Heart right ventricle (tissue), 16 donors: ENCODE data around the gene ZNF217. TPM values are rescaled to one million over a fixed set of nuclear protein-coding genes. Genes with fewer than 3 reads are reported as not detected.

ENCODE experiments used
- ATAC-seq, 8 donors: fragments of 200-7000 bp; cut with Tn5 transposase; one replicate each; pipeline ENCODE4 v1.9.1; 2020; ENCODE audit warnings: mild to moderate bottlenecking in 8 of 8, moderate library complexity in 8 of 8, moderate number of reproducible peaks in 1 of 8
- DNase-seq, 2 donors: peaks; one replicate each; pipeline ENCODE4 v3.0.0-alpha.2; 2020
- H3K27ac ChIP-seq, 10 donors: fragments of 200-600 bp; sonication (generic) in 2 of 10; one replicate each; pipeline versions ENCODE4 v1.5.0 to v1.8.0; 2020 to 2022; ENCODE audit warnings: mild to moderate bottlenecking in 3 of 10
- H3K27me3 ChIP-seq, 7 donors: fragments of 200-600 bp; one replicate each; pipeline ENCODE4 v1.8.0; 2021 to 2022; ENCODE audit warnings: mild to moderate bottlenecking in 2 of 7
- H3K36me3 ChIP-seq, 9 donors: fragments of 200-600 bp; sonication (generic) in 1 of 9; one replicate each; pipeline versions ENCODE4 v1.5.0 to v1.8.0; 2020 to 2022; ENCODE audit warnings: mild to moderate bottlenecking in 2 of 9
- H3K4me1 ChIP-seq, 9 donors: fragments of 200-600 bp; sonication (generic) in 1 of 9; one replicate each; pipeline versions ENCODE4 v1.5.0 to v1.8.0; 2020 to 2022; ENCODE audit warnings: mild to moderate bottlenecking in 4 of 9
- H3K4me3 ChIP-seq, 10 donors: fragments of 200-600 bp; sonication (generic) in 2 of 10; one replicate each; pipeline versions ENCODE4 v1.5.0 to v1.8.0; 2020 to 2022; ENCODE audit warnings: mild to moderate bottlenecking in 7 of 10, moderate library complexity in 2 of 10
- H3K9me3 ChIP-seq, 11 donors: fragments of 200-600 bp in 10 of 11; sonication (generic) in 2 of 11; one replicate each; pipeline versions ENCODE4 v1.5.0 to v1.8.0; 2013 to 2022; ENCODE audit warnings: mild to moderate bottlenecking in 2 of 11, control low read depth in 1 of 11, moderate library complexity in 1 of 11
- CTCF ChIP-seq, 9 donors: fragments of 200-600 bp; sonication (generic) in 2 of 9; IDR thresholded peaks; one replicate each; pipeline versions ENCODE4 v1.5.0 to v1.8.0; 2021 to 2022; ENCODE audit warnings: antibody characterized with exemption in 9 of 9, mild to moderate bottlenecking in 5 of 9, moderate library complexity in 1 of 9
- WGBS, 2 donors: extraction: QIAGEN DNeasy Blood & Tissue Kit; methylation state at CpG; one replicate each; pipeline ENCODE4 v1.1.7; 2013; ENCODE audit warnings: inconsistent platforms in 1 of 2; 5-methylcytosine and 5-hydroxymethylcytosine counted together
- intact Hi-C, 10 donors: fragments of 100-400 bp; cut with DNase I; formaldehyde crosslinking; loops; one replicate each; pipeline versions ENCODE4 v1.11.1 to v1.14.2; 2022
- polyA plus RNA-seq, 2 donors: library from polyadenylated mRNA; stranded (reverse); fragments of 200-250 nt; gene quantifications; one replicate each; pipeline ENCODE4 v1.2.3, GENCODE V29; 2013
- total RNA-seq, 10 donors: library from RNA; stranded (reverse); fragmentation: NEBNext Ultra II Directional in 3 of 10; extraction: Animal tissue kit (Norgen Biotek cat#: 25700) in 3 of 10; gene quantifications; one replicate each; pipeline versions ENCODE4 v1.2.1 to v1.2.4, GENCODE V29; 2021 to 2023
- donor health status: Arrhythmogenic right ventricular cardiomyopathy.
- donor health status: ischemic (EF 13 %, LVEDD 7.1; RV severe dilation, severe dysfunction).
- donor health status: healthy with polysubstance abuse.
- donor health status: DM: no; HTN: yes; CAD: no.
- donor health status: DM: no; HTN: no; CAD: no.
- donor health status: ischemic (EF 25% LVEDD 6.9; RV normal size, moderate dysfunction).
- donor health status: ischemic (EF 25% LVEDD 5.7; RV mildly dilated, moderate dysfunction).
- donor health status: healthy.
- donor health status: DM: yes; HTN: yes; CAD: no.
- donor health status: Ischemic cardiomyopathy.
- donor health status: ischemic (EF 35%, LVEDD 5.7; RV mildly dilated, moderate dysfunction).
- donor health status: nonischemic (EF 11% LVEDD 7.7; RV severe dilation, severe dysfunction).
- donor health status: DM: yes; HTN: yes; CAD: no.
- donor health status: PGD.
- donor health status: ischemic (EF 29% LVEDD 5.4; RV normal size, mild dysfunction).
- donor health status: nonischemic (EF 23%, LVEDD 6.1; RV moderate dilation, normal function).

Gene ZNF217
- total and polyA plus RNA-seq, 12 donors: 3.3 to 18.4 (median 8.2) TPM

GRCh38 chr20:53602661-53603060, 9.0 kb upstream of the ZNF217 start:
- no peak overlapping the region for H3K27ac ChIP-seq
- no peaks in the 10 kb centered on the region for H3K27me3 ChIP-seq
- H3K9me3 ChIP-seq: no peaks in the 10 kb centered on the region
- peaks cover 0 to 31% (median 0%) of the 10 kb centered on the region in 9 donors for H3K4me1 ChIP-seq
- no peak for DNase-seq
- ATAC-seq: no peak
- H3K4me3 ChIP-seq: no peak overlapping the region
- intact Hi-C loops: no loop called here
- WGBS, 2 donors: 98 to 100% methylated on average over 1 of the region's 1 CpG
- no peaks in the 10 kb centered on the region for H3K36me3 ChIP-seq
- no peak for TF ChIP-seq CTCF (IDR thresholded peaks at IDR 0.05)

DNA sequence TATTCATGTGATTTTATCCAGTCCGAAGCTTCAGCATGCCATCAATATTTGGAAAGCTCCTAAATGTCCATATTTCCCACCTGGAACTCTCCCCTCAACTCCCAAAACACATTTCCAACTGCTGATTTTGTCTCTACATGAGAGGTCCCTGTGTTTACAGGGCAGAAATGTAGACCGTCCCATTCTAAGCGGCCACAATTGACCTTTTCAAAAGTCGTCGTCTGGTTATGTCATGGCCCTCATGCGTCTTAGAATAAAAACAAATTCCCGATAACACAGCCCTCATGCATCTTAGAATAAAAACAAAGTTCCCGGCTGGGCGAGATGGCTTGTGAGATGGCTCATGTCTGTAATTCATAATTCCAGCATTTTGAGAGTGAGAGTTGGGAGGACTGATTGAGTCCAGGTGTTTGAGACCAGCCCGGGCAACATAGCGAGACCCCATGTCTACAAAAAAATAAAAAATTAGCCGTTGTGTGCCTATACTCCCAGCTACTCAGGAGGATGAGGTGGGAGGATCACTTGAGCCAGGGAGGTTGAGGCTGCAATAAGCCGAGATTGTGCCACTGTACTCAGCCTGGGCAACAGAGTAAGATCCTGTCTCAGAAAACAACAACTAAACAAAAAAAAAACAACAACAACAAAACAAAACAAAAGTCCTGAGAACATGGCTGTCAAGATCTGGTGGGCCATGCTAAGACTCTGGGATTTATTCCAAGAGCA, 6.4 kb upstream of the ZNF217 start:
- ATAC-seq: no peak
- Histone ChIP-seq H3K4me1 (peaks cover 0 to 48% (median 11%) of the 10 kb centered on the region in 9 donors), H3K27ac (no peak overlapping the region), H3K36me3 (no peaks in the 10 kb centered on the region), H3K4me3 (no peak overlapping the region), H3K27me3 (no peaks in the 10 kb centered on the region), H3K9me3 (no peaks in the 10 kb centered on the region)
- no peak for DNase-seq
- WGBS, 2 donors: 91 to 92% methylated on average over 13 of the region's 13 CpGs
- intact Hi-C loops: no loop called here
- TF ChIP-seq CTCF (IDR thresholded peaks at IDR 0.05): no peak

- Histone ChIP-seq H3K4me1 (peaks cover 0 to 51% (median 12%) of the 10 kb centered on the region in 9 donors), H3K27ac (no peak overlapping the region), H3K4me3 (no peak overlapping the region), H3K36me3 (no peaks in the 10 kb centered on the region), H3K27me3 (no peaks in the 10 kb centered on the region), H3K9me3 (no peaks in the 10 kb centered on the region)
- TF ChIP-seq CTCF (IDR thresholded peaks at IDR 0.05): no peak
- no peak for ATAC-seq
- 17 to 37% methylated on average over 4 of the region's 4 CpGs for WGBS, 2 donors
- no peak for DNase-seq
- intact Hi-C loops: no loop called here
Measured at GRCh38 chr20:53599378-53599777, 5.7 kb upstream of the ZNF217 start.

- Histone ChIP-seq H3K9me3 (no peaks in the 10 kb centered on the region), H3K27me3 (no peaks in the 10 kb centered on the region), H3K4me1 (peaks cover 0 to 51% (median 12%) of the 10 kb centered on the region in 9 donors), H3K4me3 (no peak overlapping the region), H3K36me3 (no peaks in the 10 kb centered on the region), H3K27ac (no peak overlapping the region)
- DNase-seq (no peak), ATAC-seq (no peak)
- no peak for TF ChIP-seq CTCF (IDR thresholded peaks at IDR 0.05)
- 70 to 72% methylated on average over 2 of the region's 2 CpGs for WGBS, 2 donors
- intact Hi-C loops: no loop called here
Measured at GRCh38 chr20:53599044-53599362, 5.4 kb upstream of the ZNF217 start.
